Measurements from ENCODE around the gene ARHGAP29.

ARHGAP29 gene

GRCh38 chr1:94244816-94245215 lies 7.4 kb upstream of the ARHGAP29 start:
- no peak overlapping the region for H3K4me3 ChIP-seq (ENCODE audit: low read depth, low read length)
- TF ChIP-seq CTCF (IDR thresholded peaks at IDR 0.05; ENCODE audit: borderline replicate concordance, insufficient read depth, low read depth, low read length) = no peak

- no peak overlapping the region for H3K4me3 ChIP-seq (ENCODE audit: low read depth, low read length)
- TF ChIP-seq CTCF (IDR thresholded peaks at IDR 0.05; ENCODE audit: borderline replicate concordance, insufficient read depth, low read depth, low read length) = no peak
Observed at GRCh38 chr1:94243665-94244064, 6.3 kb upstream of the ARHGAP29 start.

DNA sequence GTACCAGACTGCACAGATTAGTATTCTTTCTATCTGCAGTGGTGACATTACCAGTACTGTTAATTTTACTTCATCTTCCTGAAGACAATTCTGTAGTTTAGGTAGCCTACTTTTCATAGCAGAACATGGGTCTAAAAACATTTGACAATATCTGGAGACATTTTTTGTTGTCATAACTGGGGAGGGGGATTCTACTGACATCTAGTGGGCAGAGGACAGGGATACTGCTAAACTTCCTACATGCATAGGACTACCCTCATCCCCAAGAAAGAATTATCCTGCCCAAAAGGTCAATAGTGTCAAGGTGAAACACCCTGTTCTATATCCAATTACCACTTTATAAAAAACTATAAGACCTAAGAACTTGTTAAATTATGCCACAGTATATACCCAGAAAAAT lies 3.4 kb upstream of the ARHGAP29 start:
- H3K4me3 ChIP-seq (ENCODE audit: low read depth, low read length) = no peak overlapping the region
- TF ChIP-seq CTCF (IDR thresholded peaks at IDR 0.05; ENCODE audit: borderline replicate concordance, insufficient read depth, low read depth, low read length) = no peak

DNA sequence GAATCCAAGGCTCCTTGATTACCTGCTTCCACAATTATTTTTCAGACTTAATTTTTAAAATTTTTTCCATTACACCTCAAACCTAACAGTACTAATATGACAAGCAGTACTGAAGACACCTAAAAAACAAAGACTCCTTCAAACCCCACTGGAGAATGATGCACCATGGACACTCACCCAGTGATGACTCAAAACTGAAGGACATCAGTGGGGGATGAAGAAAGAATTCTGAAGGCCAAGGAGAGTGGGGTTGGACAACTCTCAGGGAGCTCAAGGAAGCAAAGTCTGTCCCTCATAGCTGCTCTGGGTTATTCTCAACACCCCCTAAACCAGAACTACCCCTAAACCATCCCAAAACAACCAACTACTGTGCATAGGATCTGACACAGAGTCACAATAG lies 2.4 kb upstream of the ARHGAP29 start:
- TF ChIP-seq CTCF (IDR thresholded peaks at IDR 0.05; ENCODE audit: borderline replicate concordance, insufficient read depth, low read depth, low read length) = no peak
- H3K4me3 ChIP-seq (ENCODE audit: low read depth, low read length) = no peak overlapping the region

DNA sequence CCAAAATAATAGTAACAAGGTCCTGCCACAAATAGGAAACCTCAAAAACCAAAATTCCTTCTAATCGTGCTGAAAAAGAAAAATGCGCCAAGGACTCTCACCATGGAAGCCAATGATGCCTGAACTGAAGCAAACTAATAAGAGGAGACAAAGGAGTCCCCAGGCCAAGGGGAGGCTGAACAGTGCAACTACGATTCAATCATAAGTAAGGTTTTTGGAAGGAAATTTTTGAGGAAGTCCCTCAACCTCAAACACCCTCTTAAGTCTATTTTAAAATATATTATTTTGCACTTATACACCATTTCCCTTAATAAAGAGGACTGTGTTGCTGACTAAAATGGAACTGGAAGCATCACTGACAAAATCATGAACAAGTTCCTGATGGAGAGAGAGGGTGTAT lies 1.7 kb upstream of the ARHGAP29 start:
- no peak for TF ChIP-seq CTCF (IDR thresholded peaks at IDR 0.05; ENCODE audit: borderline replicate concordance, insufficient read depth, low read depth, low read length)
- H3K4me3 ChIP-seq (ENCODE audit: low read depth, low read length) = no peak overlapping the region

DNA sequence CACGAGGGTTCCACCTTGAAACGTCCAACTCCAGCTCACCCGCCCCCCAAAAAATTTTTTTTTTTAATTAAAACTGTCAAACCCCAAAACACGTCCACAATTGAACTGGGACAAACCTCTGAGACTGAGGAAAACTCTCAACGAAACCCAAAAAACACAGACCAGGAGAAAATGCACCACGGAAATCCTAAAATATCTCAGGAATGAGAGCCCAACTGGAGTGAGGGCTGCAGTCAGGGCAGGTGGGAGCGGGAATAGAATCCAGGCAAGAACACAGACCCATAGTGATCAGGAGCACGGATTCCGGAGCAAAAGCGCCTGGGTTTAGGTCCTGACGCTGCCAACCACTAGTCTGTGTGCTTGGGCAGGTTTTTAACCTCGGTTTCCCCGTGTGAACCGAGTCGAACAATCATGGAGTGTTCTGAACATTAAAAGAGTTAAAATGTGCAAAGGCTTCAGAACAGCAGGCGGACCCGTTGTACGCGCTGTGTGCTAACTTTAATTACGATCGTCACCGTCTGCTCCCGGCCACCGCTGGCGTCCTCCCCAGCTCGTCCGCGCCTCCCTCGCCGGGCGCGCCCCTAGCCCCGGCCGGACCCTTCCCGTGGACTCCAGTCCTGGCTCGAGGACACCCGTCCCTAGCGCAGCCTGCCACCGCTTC lies 624 bp downstream of the ARHGAP29 start:
- no peak for TF ChIP-seq CTCF (IDR thresholded peaks at IDR 0.05; ENCODE audit: borderline replicate concordance, insufficient read depth, low read depth, low read length)
- H3K4me3 ChIP-seq (ENCODE audit: low read depth, low read length) = peak overlapping the region; percentile 44

DNA sequence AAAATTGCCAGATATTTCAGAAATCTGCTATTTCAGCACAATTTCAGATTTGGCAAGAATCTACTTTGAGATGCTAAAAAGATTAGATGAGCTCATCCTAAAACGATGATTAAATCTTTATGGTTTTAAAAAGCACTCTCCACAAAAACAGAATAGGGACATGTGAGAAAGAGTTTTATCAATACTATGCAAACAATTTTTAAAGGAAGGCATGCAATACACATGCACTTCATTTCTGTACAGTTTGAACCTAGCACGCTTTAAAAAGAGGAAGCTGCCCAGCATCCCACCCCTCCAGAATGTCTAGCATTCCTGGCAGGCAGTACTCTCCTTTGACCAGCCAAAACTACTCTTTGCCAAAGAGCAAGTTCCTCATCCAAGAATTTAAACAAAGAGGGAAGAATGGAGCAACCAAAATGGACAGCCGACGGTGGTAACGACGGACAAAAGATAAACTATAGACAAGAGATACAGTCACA lies 1.3 kb downstream of the ARHGAP29 start:
- no peak overlapping the region for H3K4me3 ChIP-seq (ENCODE audit: low read depth, low read length)
- no peak for TF ChIP-seq CTCF (IDR thresholded peaks at IDR 0.05; ENCODE audit: borderline replicate concordance, insufficient read depth, low read depth, low read length)

Measured in GM12875 (cell line).